Measurements from ENCODE around the gene DNAL4. TPM values are rescaled to one million over a fixed set of nuclear protein-coding genes. Genes with fewer than 3 reads are reported as not detected.

The DNAL4 gene
- total and polyA plus RNA-seq, 12 donors: 7.7 to 11.7 (median 9.9) TPM

- H3K9me3 ChIP-seq: no peaks in the 10 kb centered on the region
- peaks cover 33 to 100% (median 96%) of the 10 kb centered on the region in 9 donors for H3K36me3 ChIP-seq
- H3K4me3 ChIP-seq: no peak overlapping the region
- DNase-seq: no peak
- peaks cover 0 to 26% (median 0%) of the 10 kb centered on the region in 9 donors for H3K4me1 ChIP-seq
- no peaks in the 10 kb centered on the region for H3K27me3 ChIP-seq
- TF ChIP-seq, protein P1, sequence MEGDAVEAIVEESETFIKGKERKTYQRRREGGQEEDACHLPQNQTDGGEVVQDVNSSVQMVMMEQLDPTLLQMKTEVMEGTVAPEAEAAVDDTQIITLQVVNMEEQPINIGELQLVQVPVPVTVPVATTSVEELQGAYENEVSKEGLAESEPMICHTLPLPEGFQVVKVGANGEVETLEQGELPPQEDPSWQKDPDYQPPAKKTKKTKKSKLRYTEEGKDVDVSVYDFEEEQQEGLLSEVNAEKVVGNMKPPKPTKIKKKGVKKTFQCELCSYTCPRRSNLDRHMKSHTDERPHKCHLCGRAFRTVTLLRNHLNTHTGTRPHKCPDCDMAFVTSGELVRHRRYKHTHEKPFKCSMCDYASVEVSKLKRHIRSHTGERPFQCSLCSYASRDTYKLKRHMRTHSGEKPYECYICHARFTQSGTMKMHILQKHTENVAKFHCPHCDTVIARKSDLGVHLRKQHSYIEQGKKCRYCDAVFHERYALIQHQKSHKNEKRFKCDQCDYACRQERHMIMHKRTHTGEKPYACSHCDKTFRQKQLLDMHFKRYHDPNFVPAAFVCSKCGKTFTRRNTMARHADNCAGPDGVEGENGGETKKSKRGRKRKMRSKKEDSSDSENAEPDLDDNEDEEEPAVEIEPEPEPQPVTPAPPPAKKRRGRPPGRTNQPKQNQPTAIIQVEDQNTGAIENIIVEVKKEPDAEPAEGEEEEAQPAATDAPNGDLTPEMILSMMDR (IDR thresholded peaks at IDR 0.05): no peak
- 91 to 93% methylated on average over 25 of the region's 25 CpGs for WGBS, 2 donors
- H3K27ac ChIP-seq: no peak overlapping the region
- intact Hi-C loops (cut with DNase I): no loop called here
- no peak for ATAC-seq
Observed at GRCh38 chr22:38742176-38742942, 51.6 kb downstream of the DNAL4 start.

DNA sequence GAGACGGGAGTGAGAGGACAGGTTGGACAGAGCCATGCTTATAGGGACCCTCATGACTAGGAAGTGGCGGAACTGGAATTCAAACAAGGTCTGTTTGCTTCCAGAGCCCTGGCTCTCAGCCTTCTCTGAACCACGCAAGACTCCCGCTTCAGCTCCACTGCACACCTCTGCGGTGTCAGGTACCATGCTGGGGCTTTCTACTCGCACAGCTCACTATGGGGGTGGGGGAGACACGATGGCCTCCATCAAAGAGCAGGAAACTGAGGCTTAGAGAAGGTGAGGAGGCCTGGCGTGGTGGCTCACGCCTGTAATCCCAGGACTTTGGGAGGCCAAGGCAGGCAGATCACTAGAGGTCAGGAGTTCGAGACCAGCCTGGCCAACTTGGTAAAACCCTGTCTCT is 52.4 kb downstream of the DNAL4 start:
- DNase-seq (no peak), ATAC-seq (no peak)
- Histone ChIP-seq H3K9me3 (no peaks in the 10 kb centered on the region), H3K27me3 (no peaks in the 10 kb centered on the region), H3K36me3 (peaks cover 33 to 100% (median 98%) of the 10 kb centered on the region in 9 donors), H3K4me1 (peaks cover 0 to 26% (median 0%) of the 10 kb centered on the region in 9 donors), H3K27ac (no peak overlapping the region), H3K4me3 (no peak overlapping the region)
- WGBS, 2 donors: 96 to 97% methylated on average over 10 of the region's 10 CpGs
- TF ChIP-seq, protein P1 (IDR thresholded peaks at IDR 0.05): no peak
- intact Hi-C loops (cut with DNase I): no loop called here

DNA sequence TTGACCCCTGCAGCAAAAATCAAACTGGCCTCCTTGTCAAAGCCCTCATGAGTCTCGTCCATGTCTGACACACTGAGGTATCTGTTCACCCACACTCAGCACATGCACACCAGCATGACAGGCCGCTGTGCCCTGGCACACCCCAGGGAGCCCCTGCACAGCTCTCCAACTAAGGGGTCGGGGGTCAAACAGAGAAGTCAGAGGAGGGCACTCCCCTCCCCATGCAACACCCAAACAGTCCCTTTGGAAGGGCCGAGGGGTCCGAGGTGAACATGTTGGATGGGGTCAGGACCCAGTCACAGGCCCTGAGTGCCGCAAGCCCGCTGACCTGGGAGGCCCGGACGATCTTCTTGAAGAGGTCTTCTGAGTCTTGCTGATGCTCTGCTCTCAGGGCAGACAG is 52.8 kb downstream of the DNAL4 start:
- TF ChIP-seq, protein P1 (IDR thresholded peaks at IDR 0.05): no peak
- H3K27ac ChIP-seq: no peak overlapping the region
- H3K27me3 ChIP-seq: no peaks in the 10 kb centered on the region
- WGBS, 2 donors: 93 to 94% methylated on average over 9 of the region's 9 CpGs
- peaks cover 0 to 26% (median 0%) of the 10 kb centered on the region in 9 donors for H3K4me1 ChIP-seq
- intact Hi-C loops (cut with DNase I): no loop called here
- H3K9me3 ChIP-seq: no peaks in the 10 kb centered on the region
- ATAC-seq (no peak), DNase-seq (no peak)
- no peak overlapping the region for H3K4me3 ChIP-seq
- H3K36me3 ChIP-seq: peaks cover 30 to 100% (median 94%) of the 10 kb centered on the region in 9 donors

GRCh38 chr22:38740754-38741153 is 53.2 kb downstream of the DNAL4 start:
- 88 to 90% methylated on average over 8 of the region's 8 CpGs for WGBS, 2 donors
- TF ChIP-seq, protein P1 (IDR thresholded peaks at IDR 0.05): no peak
- no peak for DNase-seq
- peaks cover 0 to 29% (median 0%) of the 10 kb centered on the region in 9 donors for H3K4me1 ChIP-seq
- no peaks in the 10 kb centered on the region for H3K27me3 ChIP-seq
- H3K27ac ChIP-seq: no peak overlapping the region
- intact Hi-C loops (cut with DNase I): no loop called here
- peaks cover 29 to 100% (median 93%) of the 10 kb centered on the region in 9 donors for H3K36me3 ChIP-seq
- no peak for ATAC-seq
- H3K9me3 ChIP-seq: no peaks in the 10 kb centered on the region
- no peak overlapping the region for H3K4me3 ChIP-seq
